OCI-LY3 (cell line): ENCODE results near the gene HYAL1.

Source experiments
- CTCF ChIP-seq: fragments of 200-600, 300-600 bp; sonication (generic); IDR thresholded peaks from 2 replicates; pipeline ENCODE4 v1.5.1; 2014; ENCODE audit warnings: antibody characterized with exemption, low read length, low read depth
- EZH2phosphoT487 ChIP-seq: fragments of 200-600 bp; shearing (Covaris generic); IDR thresholded peaks from 2 replicates; pipeline ENCODE4 v1.6.1; 2018; ENCODE audit warnings: antibody characterized with exemption, mixed run types, low read depth

- TF ChIP-seq CTCF: no peak
- TF ChIP-seq EZH2phosphoT487: no peak
Measured at GRCh38 chr3:50318615-50319014, 15.2 kb upstream of the HYAL1 start.
